Measurements from ENCODE around the gene FMNL3.
"Not testable (repeated sequence)": the region's sequence is repeated elsewhere in the genome, so short reads cannot be mapped to it uniquely, and the experiment has no call there.

Gene FMNL3

GRCh38 chr12:49713952-49714351 is 6.7 kb upstream of the FMNL3 start:
- not testable (repeated sequence) for DNase-seq (ENCODE audit: low read depth in 4 of 4, low spot score in 1 of 4)

- DNase-seq (ENCODE audit: low read depth in 4 of 4, low spot score in 1 of 4), result no peak
Measured at GRCh38 chr12:49708851-49709250, 1.6 kb upstream of the FMNL3 start.

- no peak for DNase-seq (ENCODE audit: low read depth in 4 of 4, low spot score in 1 of 4)
Measured at GRCh38 chr12:49707812-49708147, 575 bp upstream of the FMNL3 start.

- no peak for DNase-seq (ENCODE audit: low read depth in 4 of 4, low spot score in 1 of 4)
Measured at GRCh38 chr12:49706351-49707127, 666 bp downstream of the FMNL3 start.

- peak in 1 of 4 experiments; percentile 9 for DNase-seq (ENCODE audit: low read depth in 4 of 4, low spot score in 1 of 4)
Measured at GRCh38 chr12:49705479-49706134, 1.6 kb downstream of the FMNL3 start.

- DNase-seq (ENCODE audit: low read depth in 4 of 4, low spot score in 1 of 4), result peak in 3 of 4 experiments; percentile 26 to 39 (median 36)
Measured at GRCh38 chr12:49703647-49704137, 3.5 kb downstream of the FMNL3 start.

GRCh38 chr12:49702676-49703215 is 4.5 kb downstream of the FMNL3 start:
- no peak for DNase-seq (ENCODE audit: low read depth in 4 of 4, low spot score in 1 of 4)

- no peak for DNase-seq (ENCODE audit: low read depth in 4 of 4, low spot score in 1 of 4)
Measured at GRCh38 chr12:49702009-49702408, 5.2 kb downstream of the FMNL3 start.

GRCh38 chr12:49698619-49699545 is 8.3 kb downstream of the FMNL3 start:
- peak in 1 of 4 experiments; percentile 35 for DNase-seq (ENCODE audit: low read depth in 4 of 4, low spot score in 1 of 4)

- DNase-seq (ENCODE audit: low read depth in 4 of 4, low spot score in 1 of 4), result no peak
Measured at GRCh38 chr12:49697808-49698207, 9.4 kb downstream of the FMNL3 start.

GRCh38 chr12:49696723-49697122 is 10.5 kb downstream of the FMNL3 start:
- DNase-seq (ENCODE audit: low read depth in 4 of 4, low spot score in 1 of 4), result no peak

GRCh38 chr12:49693931-49694444 is 13.2 kb downstream of the FMNL3 start:
- no peak for DNase-seq (ENCODE audit: low read depth in 4 of 4, low spot score in 1 of 4)

- no peak for DNase-seq (ENCODE audit: low read depth in 4 of 4, low spot score in 1 of 4)
Measured at GRCh38 chr12:49692851-49693250, 14.4 kb downstream of the FMNL3 start.

GRCh38 chr12:49689785-49690184 is 17.4 kb downstream of the FMNL3 start:
- no peak for DNase-seq (ENCODE audit: low read depth in 4 of 4, low spot score in 1 of 4)

GRCh38 chr12:49689237-49689636 is 18.0 kb downstream of the FMNL3 start:
- DNase-seq (ENCODE audit: low read depth in 4 of 4, low spot score in 1 of 4), result no peak

GRCh38 chr12:49687941-49688340 is 19.3 kb downstream of the FMNL3 start:
- DNase-seq (ENCODE audit: low read depth in 4 of 4, low spot score in 1 of 4), result no peak

- DNase-seq (ENCODE audit: low read depth in 4 of 4, low spot score in 1 of 4), result no peak
Measured at GRCh38 chr12:49684310-49684854, 22.8 kb downstream of the FMNL3 start.

GRCh38 chr12:49683599-49684309 is 23.5 kb downstream of the FMNL3 start:
- DNase-seq (ENCODE audit: low read depth in 4 of 4, low spot score in 1 of 4), result no peak

GRCh38 chr12:49680075-49680474 is 27.1 kb downstream of the FMNL3 start:
- no peak for DNase-seq (ENCODE audit: low read depth in 4 of 4, low spot score in 1 of 4)

GRCh38 chr12:49678711-49679110 is 28.5 kb downstream of the FMNL3 start:
- DNase-seq (ENCODE audit: low read depth in 4 of 4, low spot score in 1 of 4), result no peak

Data from stimulated activated CD4-positive, alpha-beta T cell treated with anti-CD3 and anti-CD28 coated beads, Interleukin-1b, Interleukin-23, amount 100 ng/mL, for 24 hours (primary cell).